GM21447 (cell line): ENCODE measurements around the gene PPAT.

Source experiments
- ATAC-seq: cut with Tn5 transposase; IDR thresholded peaks from one replicate; pipeline ENCODE4 v1.9.1; 2021; ENCODE audit not compliant: unreplicated experiment

PPAT gene

DNA sequence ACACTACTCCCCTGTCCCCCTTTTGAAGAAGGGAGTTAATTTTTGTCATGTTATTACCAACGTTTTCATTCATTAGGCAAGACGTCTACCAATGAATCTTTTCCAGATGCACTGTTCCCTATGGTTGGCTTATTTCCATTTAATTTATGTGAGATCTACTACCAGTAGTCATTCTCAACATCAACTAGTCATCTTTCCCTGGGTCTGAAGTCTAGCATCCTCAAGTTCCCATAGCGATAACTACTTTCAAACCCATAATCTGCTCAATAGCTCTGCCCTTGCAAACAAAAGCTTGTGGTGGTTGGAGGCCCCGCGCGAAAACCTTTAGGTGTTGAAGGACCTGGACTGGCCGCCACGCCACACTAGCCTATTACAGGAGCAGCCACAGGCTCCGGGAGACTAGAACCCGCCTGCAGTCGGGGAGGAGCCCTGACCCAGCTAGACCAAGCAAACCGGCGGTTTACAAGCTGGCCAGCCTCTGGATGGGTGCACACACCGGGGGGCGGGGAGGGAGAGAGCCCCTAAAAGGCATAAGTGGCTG lies 746 bp downstream of the PPAT start:
- peak; percentile 18 for ATAC-seq

DNA sequence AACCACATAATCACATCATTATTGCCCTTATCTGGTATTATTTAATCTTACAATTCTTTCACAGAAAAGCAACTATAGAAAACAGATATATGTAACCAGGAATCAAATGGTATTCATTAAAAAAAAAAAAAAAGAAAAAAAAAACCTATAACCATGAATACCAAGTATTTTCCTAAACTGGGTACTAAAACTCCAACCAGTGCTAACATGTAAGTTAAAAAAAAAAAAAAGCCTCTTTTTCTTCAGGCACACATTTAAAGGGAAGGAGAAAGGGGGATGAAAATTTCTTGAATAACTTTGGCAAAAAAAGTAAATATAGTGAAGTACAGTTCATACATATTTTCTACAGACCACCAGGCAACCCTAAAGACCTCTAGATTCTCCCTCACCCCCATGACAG lies 2.1 kb downstream of the PPAT start:
- no peak for ATAC-seq

DNA sequence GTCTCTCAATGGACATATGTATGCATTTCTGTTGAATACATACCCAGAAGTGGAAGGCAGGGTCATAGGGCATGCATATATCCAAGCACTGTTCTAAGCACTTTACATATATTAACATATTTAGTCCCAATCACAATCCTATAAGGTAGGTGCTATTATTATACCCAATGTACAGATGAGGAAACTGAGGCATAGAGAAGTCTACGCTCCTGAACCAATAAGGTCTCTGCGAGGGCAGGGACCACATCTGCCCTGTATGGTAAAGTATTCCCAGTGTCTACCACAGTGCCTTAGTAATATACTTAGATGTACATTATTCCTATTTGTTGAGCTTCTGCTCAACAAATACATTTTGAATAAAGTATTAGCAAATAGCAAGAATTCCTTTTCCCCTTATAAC lies 5.2 kb downstream of the PPAT start:
- ATAC-seq: no peak

DNA sequence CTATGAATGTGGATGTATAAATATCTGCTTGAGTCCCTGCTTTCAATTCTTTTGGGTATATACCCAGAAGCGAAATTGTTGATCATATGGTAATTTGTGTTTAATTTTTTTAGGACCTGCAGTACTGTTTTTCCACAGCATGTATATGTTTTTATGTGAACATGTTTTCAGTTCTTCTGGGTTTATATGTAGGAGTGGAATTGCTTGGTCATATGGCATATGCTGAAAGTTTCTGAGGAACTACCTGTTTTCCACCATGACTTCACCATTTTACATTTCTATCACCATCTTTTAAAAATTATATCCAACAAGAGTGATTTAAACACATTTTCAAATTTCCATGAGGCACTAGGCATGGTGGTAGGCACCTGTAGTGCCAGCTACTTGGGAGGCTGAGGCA lies 8.2 kb downstream of the PPAT start:
- no peak for ATAC-seq

DNA sequence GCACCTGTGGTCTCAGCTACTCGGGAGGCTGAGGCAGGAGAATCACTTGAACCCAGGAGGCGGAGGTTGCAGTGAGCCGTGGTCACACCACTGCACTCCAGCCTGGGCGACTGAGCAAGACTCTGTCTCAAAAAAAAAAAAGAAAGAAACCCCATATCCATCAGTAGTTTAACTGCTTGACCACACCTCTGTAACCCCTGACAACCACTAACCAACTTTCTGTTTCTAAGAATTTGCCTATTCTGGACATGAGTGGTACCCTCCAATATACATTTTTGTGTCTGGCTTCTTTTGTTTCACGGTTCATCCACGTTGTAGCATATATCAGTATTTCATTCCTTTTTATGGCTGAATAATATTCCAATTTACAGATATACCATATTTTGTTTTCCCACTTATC lies 9.1 kb downstream of the PPAT start:
- peak; percentile 89 for ATAC-seq

DNA sequence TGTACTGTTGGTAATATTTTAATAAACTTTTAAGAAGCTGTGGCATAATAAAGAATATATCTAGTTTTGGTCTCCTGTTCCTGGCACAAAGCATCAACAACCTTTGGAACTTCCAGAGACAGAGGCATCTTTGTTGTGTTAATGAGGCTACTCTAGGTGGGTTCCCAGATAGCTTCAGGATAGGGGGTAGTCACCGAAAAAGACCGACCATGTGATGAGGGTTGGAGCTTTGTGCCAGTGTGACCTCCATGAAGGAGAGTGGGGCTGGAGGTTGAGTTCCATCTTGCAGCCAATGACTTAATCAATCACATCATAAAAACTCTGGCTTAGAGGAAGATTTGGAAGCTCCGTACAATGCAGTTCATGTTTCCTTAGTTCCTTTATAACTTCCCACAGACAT lies 9.9 kb downstream of the PPAT start:
- no peak for ATAC-seq

DNA sequence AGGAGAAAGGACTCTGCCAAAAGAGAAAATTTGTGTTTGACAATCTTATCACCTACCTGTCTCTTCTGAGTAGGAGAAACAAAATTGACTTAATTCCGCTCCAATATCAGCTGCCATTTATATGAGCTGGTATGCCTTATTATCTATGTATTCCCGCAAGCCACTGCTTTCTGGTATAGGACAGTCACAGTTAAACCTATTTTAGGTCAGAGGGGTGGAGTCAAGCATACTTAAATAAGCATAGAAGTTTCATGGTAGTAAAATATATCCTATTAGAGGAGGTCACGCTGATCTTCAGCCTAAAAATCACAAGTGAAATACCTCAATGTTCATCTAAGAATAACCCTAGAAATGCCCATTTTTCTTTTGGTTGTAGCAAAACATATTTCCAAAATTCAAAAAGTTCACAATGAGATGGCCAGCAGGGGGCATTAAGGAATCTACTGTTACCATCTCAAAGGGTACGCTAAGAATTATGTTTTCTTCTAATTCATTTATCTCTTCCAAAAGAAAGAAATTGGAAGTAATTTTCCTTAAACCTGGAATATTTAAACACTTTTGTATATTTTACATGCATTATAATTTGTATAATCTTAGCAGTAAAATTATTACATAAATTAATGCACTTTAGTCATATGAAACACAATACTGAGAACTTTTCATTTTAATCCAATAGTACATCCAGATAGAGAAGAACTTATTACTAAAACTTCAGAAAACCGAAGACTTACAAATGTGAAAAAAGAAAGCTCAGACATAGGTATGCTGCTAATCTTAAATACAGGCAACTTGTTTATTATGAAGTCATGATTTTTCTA lies 10.5 kb downstream of the PPAT start:
- no peak for ATAC-seq

DNA sequence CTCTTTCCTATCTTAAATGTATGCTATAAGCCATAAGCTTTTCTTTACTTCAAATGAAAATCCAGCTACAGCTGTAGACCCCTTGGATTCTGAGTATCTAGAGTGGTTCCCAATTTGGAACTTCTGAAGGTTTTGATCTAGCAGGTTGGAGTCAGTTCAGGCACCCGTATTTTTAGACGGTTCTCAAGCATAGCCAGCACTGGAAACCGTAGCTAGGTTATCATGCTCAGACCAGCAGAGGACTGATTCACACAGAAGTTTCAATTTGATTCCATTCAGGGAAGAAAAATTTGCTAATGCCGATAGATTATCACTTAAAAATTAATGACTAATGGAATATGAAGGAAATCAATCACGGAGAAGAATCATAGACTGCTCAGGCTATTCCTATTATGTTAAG lies 11.2 kb downstream of the PPAT start:
- ATAC-seq: no peak

DNA sequence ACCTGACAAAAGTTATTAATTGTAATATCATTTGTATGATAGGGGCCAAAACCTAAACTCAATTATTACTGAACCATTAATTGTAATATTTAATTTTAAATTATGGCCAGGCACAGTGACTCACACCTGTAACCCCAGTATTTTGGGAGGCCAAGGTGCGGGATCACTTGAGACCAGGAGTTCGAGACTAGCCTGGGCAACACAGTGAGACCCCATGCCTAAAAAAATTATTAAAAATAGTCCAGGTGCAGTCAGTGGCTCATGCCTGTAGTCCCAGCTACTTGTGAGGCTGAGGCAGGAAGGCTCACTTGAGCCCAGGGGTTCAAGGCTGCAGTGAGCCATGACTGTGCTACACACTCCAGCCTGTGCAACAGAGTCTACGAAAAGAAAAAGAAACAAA lies 18.0 kb downstream of the PPAT start:
- ATAC-seq: no peak

DNA sequence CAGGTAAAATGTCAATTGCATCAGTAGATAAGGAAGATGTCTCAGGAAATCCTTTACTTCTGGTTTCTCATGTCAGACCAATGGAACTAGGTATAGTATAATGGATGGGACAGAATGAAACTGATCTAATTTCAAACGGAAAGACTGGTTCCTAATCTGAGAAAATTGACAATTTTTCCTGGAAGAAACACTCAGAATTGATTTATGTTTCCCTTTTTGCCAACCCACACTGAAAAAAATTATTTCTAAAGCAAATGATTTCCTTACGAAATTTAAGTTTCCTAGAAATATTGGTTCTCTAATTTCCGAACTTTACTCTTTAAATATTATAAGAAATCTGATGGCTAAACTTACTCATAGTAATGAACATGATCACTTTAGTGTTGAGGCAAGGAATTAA lies 19.1 kb downstream of the PPAT start:
- no peak for ATAC-seq

DNA sequence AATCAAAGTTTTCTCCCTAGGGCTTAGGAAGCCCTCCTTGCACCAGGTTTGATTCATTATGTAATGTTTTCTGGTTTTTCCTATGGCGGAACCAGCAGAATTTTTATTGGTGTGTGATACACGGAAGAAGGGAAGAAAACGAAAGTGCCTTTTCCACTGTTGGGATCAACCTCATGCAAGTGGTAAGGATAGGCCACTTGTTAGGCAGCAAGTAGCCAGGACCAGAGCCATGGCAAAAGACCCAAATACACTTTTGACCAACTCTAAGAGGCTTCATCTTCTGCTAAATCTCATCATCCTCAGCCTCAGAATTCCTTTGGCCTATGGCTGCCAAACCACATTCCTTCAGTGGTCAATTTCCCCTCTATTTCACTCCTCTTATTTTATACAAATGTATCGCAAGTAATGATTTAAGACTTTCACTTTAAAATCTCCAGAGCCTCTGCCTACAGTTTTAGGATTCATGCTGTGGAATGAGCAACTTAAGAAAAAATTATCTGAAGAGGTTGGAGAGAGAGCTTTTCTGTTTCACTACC lies 21.2 kb downstream of the PPAT start:
- ATAC-seq: no peak

DNA sequence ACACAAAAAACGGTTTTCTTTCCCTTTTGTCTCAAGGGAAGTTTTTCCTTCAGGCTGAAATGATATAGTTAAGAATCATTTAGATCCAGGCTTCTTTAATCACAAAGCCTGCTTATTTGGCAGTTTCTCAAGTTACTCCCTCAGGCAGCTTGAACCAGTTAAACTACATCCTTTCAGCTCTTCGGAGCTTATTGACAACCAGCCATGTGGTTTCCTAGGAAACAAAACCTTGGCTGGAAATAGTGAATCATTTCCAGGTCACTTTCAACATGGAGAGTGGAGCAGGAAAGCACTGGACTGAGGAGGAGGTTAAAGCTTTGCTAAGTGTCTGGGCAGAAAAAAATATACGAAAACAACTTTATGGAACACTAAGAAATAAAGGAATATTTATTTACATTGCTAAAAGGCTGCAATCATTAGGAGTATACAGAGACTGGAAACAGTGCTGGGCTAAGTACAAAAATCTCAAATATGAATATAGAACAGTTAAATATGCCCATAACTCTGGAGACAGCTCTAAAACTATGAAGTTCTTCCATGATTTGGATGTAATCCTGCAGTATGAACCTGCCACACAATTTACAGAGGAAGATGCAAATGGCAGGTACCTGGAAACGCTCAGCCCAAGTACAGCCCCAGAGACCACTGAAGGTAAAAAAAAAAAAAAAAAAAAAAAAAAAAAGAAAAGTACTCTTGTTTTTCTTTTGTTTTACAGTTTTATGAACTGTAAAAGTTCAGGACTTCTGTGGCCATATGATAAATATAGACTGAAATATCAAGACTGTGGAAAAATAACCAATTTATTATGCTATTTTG lies 25.0 kb downstream of the PPAT start:
- ATAC-seq: peak; percentile 52

DNA sequence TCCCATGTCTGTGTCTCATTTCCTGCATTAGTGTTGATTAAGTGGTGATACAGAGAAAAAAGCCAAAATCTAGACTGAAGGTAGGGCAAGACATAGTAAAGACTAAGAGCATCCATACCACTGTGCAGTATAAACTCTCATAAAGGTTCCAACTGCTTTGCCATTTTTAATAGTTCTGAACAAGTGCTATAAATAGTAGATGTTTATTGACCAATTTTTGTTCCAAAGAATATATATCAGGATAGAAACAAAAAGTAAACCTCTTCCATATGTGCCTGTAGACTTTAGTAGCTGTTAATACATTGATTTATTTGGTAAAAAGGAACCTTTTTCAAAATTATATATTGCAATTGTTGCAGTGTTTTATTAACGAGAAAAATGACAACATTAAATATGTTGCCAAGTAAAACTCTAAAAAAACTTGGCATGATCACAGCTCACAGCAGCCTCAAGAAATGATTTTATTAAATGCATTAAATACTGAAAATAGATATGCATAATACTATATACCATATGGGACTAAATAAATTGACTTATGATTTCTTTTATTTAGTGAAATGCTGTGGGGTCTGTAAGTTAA lies 25.8 kb downstream of the PPAT start:
- no peak for ATAC-seq

DNA sequence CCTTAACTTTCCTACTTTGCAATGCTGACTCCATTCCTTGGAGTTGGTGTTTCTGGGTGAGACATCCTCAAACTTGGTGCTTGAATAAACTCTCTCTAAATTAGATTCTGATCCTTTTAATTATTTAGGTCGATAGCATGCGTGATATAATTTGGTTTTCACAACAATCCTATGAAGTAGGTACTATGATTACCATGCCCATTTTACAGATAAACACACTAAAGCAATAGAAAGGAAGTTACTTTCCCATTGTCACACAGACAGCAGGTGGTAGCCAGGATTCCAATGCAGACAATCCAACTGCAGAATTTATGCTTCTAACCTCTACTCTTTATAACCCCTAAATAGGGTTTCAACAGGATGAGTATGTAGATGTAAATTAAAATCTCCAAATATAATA lies 26.4 kb downstream of the PPAT start:
- ATAC-seq: no peak

DNA sequence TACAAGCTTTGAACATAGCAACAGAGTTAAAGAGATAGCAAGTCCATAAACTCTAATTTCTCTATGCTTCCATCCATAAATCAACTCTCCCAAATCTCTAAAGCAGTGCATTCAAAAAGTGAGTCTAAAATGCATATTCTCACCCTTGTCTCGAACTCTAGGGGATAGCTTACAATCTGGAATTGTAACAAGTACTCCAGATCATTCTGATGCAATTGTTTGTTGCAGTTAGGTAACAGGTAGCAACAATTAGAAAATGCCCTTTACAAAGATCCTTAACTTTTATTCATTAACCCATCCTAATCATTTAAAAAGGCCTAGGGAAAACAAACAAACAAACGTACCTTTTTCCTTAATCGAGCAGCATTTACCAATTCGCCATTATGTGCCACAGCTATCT lies 29.3 kb downstream of the PPAT start:
- no peak for ATAC-seq

DNA sequence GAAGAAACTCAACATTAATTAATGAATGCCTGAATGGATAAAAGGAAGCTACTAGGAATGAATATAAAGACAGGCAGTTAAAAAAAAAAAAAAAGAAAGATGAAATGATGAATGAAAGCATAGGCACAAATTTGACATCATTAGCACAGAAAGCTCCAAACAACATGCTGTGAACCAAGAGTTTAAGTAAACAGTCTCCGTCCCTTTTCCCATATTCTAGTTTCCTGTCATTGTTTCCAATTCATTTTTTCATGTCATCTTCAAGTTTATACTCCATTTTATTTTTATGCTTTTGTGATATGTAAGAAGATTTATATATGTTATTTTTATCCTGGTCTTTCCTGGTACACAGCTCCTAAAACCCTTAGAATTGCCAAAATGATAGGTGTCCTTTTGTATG lies 30.4 kb downstream of the PPAT start:
- no peak for ATAC-seq

DNA sequence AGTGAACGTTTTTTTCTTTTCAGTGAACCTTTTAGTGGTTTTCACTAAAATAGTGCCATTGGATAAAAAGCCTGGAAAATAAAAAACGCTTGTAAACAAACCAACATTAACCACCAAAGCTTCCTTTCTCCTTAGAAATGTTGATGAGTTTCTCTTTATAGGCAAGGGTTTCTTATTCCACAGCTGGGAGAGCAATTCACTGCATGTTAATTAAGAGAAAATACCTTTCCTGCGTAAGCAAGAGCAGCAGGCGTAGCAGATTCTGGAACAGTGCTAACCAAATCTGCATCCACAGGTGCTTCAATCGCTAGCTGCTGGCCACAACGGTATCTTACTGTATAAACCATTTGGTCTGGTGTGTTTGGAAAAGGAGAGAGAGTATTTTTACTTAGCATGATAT lies 34.9 kb downstream of the PPAT start:
- ATAC-seq: no peak

DNA sequence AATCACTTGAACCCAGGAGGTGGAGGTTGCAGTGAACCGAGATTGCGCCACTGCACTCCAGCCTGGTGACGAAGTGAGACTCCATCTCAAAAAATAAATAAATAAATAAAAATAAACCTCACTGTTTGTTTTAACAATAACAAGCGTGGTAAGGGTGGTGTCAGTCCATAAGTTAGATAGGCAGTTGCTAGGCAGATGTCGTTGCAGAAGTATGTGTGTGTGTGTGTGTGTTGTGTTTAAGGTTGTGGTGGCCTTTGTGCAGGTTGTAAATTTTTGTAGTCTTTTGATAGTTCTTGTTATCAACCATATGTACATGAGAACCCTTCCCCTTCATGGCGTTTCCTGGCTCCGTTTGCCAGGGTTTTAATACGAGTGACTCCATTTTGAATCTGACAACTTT lies 44.1 kb downstream of the PPAT start:
- ATAC-seq: no peak

DNA sequence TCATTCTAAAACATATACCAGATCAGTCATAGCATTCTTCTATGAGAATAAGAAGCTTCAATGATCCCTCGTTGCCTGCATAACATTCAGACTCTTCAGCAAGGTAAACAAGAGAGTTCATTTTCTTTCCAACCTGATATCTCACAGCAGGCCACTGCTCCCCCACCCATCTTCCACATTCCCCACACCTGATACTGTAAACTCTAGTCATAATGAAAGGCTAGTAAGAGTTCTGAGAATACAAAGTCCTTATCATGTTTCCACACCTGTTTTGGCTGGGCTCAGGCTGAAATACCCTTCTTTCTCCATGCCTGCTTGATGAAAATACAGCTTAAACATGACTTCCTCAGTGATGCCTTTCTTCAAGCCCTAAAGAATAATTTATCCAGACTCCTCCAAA lies 45.9 kb downstream of the PPAT start:
- no peak for ATAC-seq

DNA sequence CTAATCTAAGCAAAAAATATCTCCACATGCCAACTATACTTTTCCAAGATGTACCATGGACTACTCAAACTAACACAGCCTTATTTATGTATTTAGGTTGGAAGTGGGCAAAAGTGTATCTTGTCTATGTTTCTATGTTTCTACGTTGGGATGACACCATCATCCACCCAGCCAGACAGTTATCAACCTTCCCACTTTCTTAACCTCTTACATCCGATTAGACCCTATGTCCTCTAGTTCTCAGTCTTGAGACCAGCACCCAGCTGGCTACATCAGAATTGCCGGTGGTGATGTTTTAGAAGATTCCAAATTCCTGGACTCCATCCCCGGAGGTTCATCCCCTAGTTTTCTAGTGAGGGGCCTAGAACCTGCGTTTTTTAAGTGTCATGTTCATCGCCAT lies 47.1 kb downstream of the PPAT start:
- no peak for ATAC-seq
